HEK293T (cell line): ENCODE data around the gene ADAMTS17.

ENCODE experiments used
- CTCF ChIA-PET: fragments of 350-600 bp; formaldehyde crosslinking; extraction: SDS; loops from one replicate; lab custom pipeline; 2021; ENCODE audit warnings: antibody characterized with exemption, inconsistent platforms; lab: Yijun Ruan, JAX
- POLR2A ChIA-PET: fragments of 350-600 bp; formaldehyde crosslinking; extraction: SDS; loops from one replicate; lab custom pipeline; 2020; ENCODE audit warnings: antibody characterized with exemption, inconsistent platforms; lab: Yijun Ruan, JAX
- DNase-seq: peaks from one replicate; pipeline ENCODE4 v3.0.0; 2012; ENCODE audit warnings: mixed read lengths; ENCODE audit errors: extremely low spot score
- ARNT ChIP-seq: fragments of 450-650 bp; IDR thresholded peaks from 2 replicates; pipeline ENCODE4 v1.6.1; 2017; ENCODE audit warnings: mild to moderate bottlenecking
- BHLHE40 ChIP-seq: fragments of 450-650 bp; IDR thresholded peaks from 2 replicates; pipeline ENCODE4 v1.6.1; 2016; ENCODE audit warnings: mild to moderate bottlenecking, moderate library complexity, borderline replicate concordance
- CTBP1 ChIP-seq: fragments of 450-650 bp; IDR thresholded peaks from 2 replicates; pipeline ENCODE4 v1.6.1; 2016; ENCODE audit warnings: borderline replicate concordance
- ELF4 ChIP-seq: fragments of 450-650 bp; IDR thresholded peaks from 2 replicates; pipeline ENCODE4 v1.6.1; 2017; ENCODE audit warnings: antibody characterized with exemption
- FOXA1 ChIP-seq: fragments of 450-650 bp; IDR thresholded peaks from 2 replicates; pipeline ENCODE4 v1.6.1; 2016; ENCODE audit warnings: mild to moderate bottlenecking
- FOXK2 ChIP-seq: fragments of 450-650 bp; IDR thresholded peaks from 2 replicates; pipeline ENCODE4 v1.6.1; 2016; ENCODE audit warnings: mild to moderate bottlenecking
- FOXM1 ChIP-seq: fragments of 450-650 bp; IDR thresholded peaks from 2 replicates; pipeline ENCODE4 v1.6.1; 2017; ENCODE audit warnings: mild to moderate bottlenecking, borderline replicate concordance
- HDGF ChIP-seq: fragments of 450-650 bp; IDR thresholded peaks from 2 replicates; pipeline ENCODE4 v1.6.1; 2017; ENCODE audit warnings: antibody characterized with exemption, borderline replicate concordance
- L3MBTL2 ChIP-seq: fragments of 450-650 bp; conservative IDR thresholded peaks from 2 replicates; pipeline ENCODE4 v1.6.1; 2016; ENCODE audit warnings: mild to moderate bottlenecking
- LEF1 ChIP-seq: fragments of 450-650 bp; IDR thresholded peaks from 2 replicates; pipeline ENCODE4 v1.6.1; 2017; ENCODE audit warnings: mild to moderate bottlenecking, borderline replicate concordance
- NFRKB ChIP-seq: fragments of 450-650 bp; IDR thresholded peaks from 2 replicates; pipeline ENCODE4 v1.6.1; 2016; ENCODE audit warnings: mild to moderate bottlenecking, moderate library complexity
- SP1 ChIP-seq: fragments of 450-650 bp; IDR thresholded peaks from 2 replicates; pipeline ENCODE4 v1.6.1; 2017
- SUZ12 ChIP-seq: fragments of 450-650 bp; IDR thresholded peaks from 2 replicates; pipeline ENCODE4 v1.6.1; 2016; ENCODE audit warnings: mild to moderate bottlenecking
- TARDBP ChIP-seq: fragments of 450-650 bp; IDR thresholded peaks from 2 replicates; pipeline ENCODE4 v1.6.1; 2016
- ZNF384 ChIP-seq: fragments of 450-650 bp; IDR thresholded peaks from 2 replicates; pipeline ENCODE4 v1.6.1; 2016
- TF ChIP-seq, protein P1 (sequence below): fragments of 450-650 bp; IDR thresholded peaks from 2 replicates; pipeline ENCODE4 v1.6.1; 2016

The ADAMTS17 gene

GRCh38 chr15:99994849-99995248 is 346.9 kb downstream of the ADAMTS17 start:
- no peak for DNase-seq
- TF ChIP-seq, protein P1, sequence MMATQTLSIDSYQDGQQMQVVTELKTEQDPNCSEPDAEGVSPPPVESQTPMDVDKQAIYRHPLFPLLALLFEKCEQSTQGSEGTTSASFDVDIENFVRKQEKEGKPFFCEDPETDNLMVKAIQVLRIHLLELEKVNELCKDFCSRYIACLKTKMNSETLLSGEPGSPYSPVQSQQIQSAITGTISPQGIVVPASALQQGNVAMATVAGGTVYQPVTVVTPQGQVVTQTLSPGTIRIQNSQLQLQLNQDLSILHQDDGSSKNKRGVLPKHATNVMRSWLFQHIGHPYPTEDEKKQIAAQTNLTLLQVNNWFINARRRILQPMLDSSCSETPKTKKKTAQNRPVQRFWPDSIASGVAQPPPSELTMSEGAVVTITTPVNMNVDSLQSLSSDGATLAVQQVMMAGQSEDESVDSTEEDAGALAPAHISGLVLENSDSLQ, result no peak
- no peak for TF ChIP-seq L3MBTL2
- TF ChIP-seq SUZ12, result no peak
- no peak for TF ChIP-seq ARNT
- TF ChIP-seq NFRKB, result no peak
- TF ChIP-seq FOXA1, result no peak
- TF ChIP-seq ZNF384, result no peak
- TF ChIP-seq FOXM1, result no peak
- TF ChIP-seq BHLHE40, result no peak
- TF ChIP-seq TARDBP, result no peak
- no peak for TF ChIP-seq ELF4
- TF ChIP-seq SP1, result no peak
- TF ChIP-seq LEF1, result no peak
- ChIA-PET CTCF (interaction anchor here (0.6 kb wide), 1 partner anchor 355 kb away, joined by 3 read pairs; no protein-coding TSS in a partner anchor), POLR2A (no interaction called here)

GRCh38 chr15:99993681-99994131 is 348.1 kb downstream of the ADAMTS17 start:
- DNase-seq, result no peak
- no peak for TF ChIP-seq SP1
- TF ChIP-seq CTBP1, result no peak
- no peak for TF ChIP-seq NFRKB
- TF ChIP-seq SUZ12, result no peak
- TF ChIP-seq ELF4, result no peak
- no peak for TF ChIP-seq FOXM1
- TF ChIP-seq TARDBP, result no peak
- TF ChIP-seq HDGF, result no peak
- TF ChIP-seq L3MBTL2, result no peak
- TF ChIP-seq, protein P1, result no peak
- no peak for TF ChIP-seq ARNT
- no peak for TF ChIP-seq FOXK2
- no peak for TF ChIP-seq BHLHE40
- TF ChIP-seq ZNF384, result no peak
- CTCF ChIA-PET, result no interaction called here
- POLR2A ChIA-PET, result no interaction called here

DNA sequence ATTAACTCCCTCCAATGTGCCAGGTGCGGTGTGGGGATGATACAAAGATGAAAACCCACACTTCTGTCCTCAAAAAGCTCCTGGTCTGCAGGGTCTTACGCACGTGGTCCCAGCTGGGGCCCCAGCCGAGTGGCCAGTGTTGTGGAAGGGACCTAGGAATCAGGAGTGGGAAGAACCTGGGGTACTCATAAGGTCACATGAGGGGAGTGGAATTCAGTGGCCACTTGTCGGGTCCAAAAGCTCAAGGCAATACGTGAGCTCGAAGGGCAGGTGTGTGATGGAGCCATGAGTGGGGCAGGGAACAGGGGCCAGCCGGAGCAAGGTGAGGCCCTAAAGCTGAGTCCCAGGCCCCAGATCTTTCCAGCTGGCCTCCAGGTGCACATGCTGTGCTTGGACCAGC is 348.5 kb downstream of the ADAMTS17 start:
- no peak for TF ChIP-seq NFRKB
- no peak for TF ChIP-seq ARNT
- no peak for TF ChIP-seq SUZ12
- no peak for TF ChIP-seq BHLHE40
- TF ChIP-seq, protein P1, result no peak
- no peak for TF ChIP-seq SP1
- CTCF ChIA-PET, result no interaction called here
- POLR2A ChIA-PET, result no interaction called here
- DNase-seq, result no peak

- TF ChIP-seq LEF1, result no peak
- ChIA-PET POLR2A (no interaction called here), CTCF (no interaction called here)
- DNase-seq, result no peak
These were observed 349.1 kb downstream of the ADAMTS17 start for GRCh38 chr15:99992611-99993231.

DNA sequence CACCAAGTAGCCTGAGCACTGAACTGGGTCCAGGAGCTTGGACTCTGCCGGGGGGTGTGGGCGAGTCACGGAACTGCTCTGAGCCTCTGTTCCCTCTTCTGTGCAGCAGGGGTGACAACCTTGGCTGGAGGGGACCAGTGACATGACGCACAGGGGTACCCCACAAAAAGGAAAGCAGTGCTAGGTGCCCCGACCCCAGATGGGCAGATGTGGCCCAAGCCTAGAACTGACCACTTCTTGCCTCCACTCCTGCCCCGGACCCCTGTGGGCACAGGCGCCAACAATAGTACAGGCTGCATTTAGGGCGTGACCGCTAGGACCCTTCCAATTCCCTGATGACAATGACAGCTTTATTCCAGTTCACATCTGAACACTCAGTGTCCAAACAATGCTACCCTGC is 352.7 kb downstream of the ADAMTS17 start:
- ChIA-PET POLR2A (no interaction called here), CTCF (no interaction called here)

DNA sequence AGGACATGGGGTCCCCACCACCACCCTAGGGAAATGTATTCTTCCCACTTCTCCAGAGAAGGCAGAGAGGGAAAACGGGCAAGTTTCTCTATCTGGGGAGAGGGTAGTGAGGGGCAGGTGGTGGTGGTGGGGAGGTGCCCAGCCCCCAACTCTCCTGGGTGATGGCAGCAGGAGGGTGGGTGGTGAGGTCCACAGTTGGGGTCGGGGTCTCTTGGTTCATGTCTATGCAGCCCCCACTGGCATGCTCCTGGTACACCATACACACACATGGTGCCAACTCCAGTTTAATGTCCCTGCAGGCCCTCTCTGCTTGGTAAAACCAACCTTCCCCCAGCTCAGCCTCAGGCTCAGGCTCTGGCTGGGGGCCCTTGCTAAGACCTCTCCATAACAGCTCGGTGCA is 354.1 kb downstream of the ADAMTS17 start:
- no peak for DNase-seq
- POLR2A ChIA-PET, result no interaction called here
- no peak for TF ChIP-seq SUZ12
- no peak for TF ChIP-seq FOXM1
- TF ChIP-seq FOXK2, result no peak
- no peak for TF ChIP-seq ZNF384
- no peak for TF ChIP-seq HDGF
- TF ChIP-seq NFRKB, result no peak
- no peak for TF ChIP-seq ARNT
- no peak for TF ChIP-seq CTBP1
- TF ChIP-seq LEF1, result no peak
- no peak for TF ChIP-seq FOXA1
- TF ChIP-seq BHLHE40, result no peak
- TF ChIP-seq, protein P1, result no peak
- no peak for TF ChIP-seq L3MBTL2
- CTCF ChIA-PET, result no interaction called here

More for the DNA sequence above, 352.7 kb downstream of the ADAMTS17 start:
- TF ChIP-seq ELF4 (no peak), L3MBTL2 (no peak), BHLHE40 (no peak), ARNT (no peak), FOXA1 (no peak), NFRKB (no peak), FOXK2 (no peak), TARDBP (no peak), ZNF384 (no peak), LEF1 (no peak), SUZ12 (no peak), FOXM1 (no peak), CTBP1 (no peak), SP1 (no peak), HDGF (no peak)
- TF ChIP-seq, protein P1, result no peak
- DNase-seq, result no peak
